Stimulated activated CD4-positive, alpha-beta T cell treated with anti-CD3 and anti-CD28 coated beads, TNF-alpha, amount 100 ng/mL, for 4 hours (primary cell): ENCODE results near the gene OCA2.
"Not testable (repeated sequence)": the region's sequence is repeated elsewhere in the genome, so short reads cannot be mapped to it uniquely, and the experiment has no call there.

ENCODE experiments used
- DNase-seq, 3 experiments: peaks; one replicate each; pipeline ENCODE4 v3.0.0-alpha.2; 2020; ENCODE audit warnings: low read depth in 3 of 3

OCA2 gene

GRCh38 chr15:27952593-27952992, 146.5 kb downstream of the OCA2 start:
- not testable (repeated sequence) for DNase-seq

GRCh38 chr15:27951191-27951890, 147.8 kb downstream of the OCA2 start:
- DNase-seq: no peak

GRCh38 chr15:27949089-27949488, 150.0 kb downstream of the OCA2 start:
- no peak for DNase-seq

- DNase-seq: no peak
These were observed 159.9 kb downstream of the OCA2 start for GRCh38 chr15:27939246-27939645.

- DNase-seq: no peak
These were observed 161.3 kb downstream of the OCA2 start for GRCh38 chr15:27937851-27938250.

GRCh38 chr15:27936164-27936563, 163.0 kb downstream of the OCA2 start:
- DNase-seq: no peak

GRCh38 chr15:27935328-27935727, 163.8 kb downstream of the OCA2 start:
- DNase-seq: no peak

GRCh38 chr15:27934782-27935181, 164.3 kb downstream of the OCA2 start:
- no peak for DNase-seq

GRCh38 chr15:27933562-27933961, 165.6 kb downstream of the OCA2 start:
- no peak for DNase-seq

- DNase-seq: no peak
These were observed 166.5 kb downstream of the OCA2 start for GRCh38 chr15:27932600-27932999.

GRCh38 chr15:27928386-27928785, 170.7 kb downstream of the OCA2 start:
- DNase-seq: no peak

GRCh38 chr15:27912283-27912682, 186.8 kb downstream of the OCA2 start:
- DNase-seq: no peak

GRCh38 chr15:27906802-27907201, 192.3 kb downstream of the OCA2 start:
- DNase-seq: no peak

- no peak for DNase-seq
These were observed 195.7 kb downstream of the OCA2 start for GRCh38 chr15:27903405-27903804.

- DNase-seq: no peak
These were observed 196.3 kb downstream of the OCA2 start for GRCh38 chr15:27902680-27903385.

- no peak for DNase-seq
These were observed 199.4 kb downstream of the OCA2 start for GRCh38 chr15:27899583-27900285.

GRCh38 chr15:27897481-27897880, 201.6 kb downstream of the OCA2 start:
- DNase-seq: no peak

- no peak for DNase-seq
These were observed 204.5 kb downstream of the OCA2 start for GRCh38 chr15:27894645-27895044.

- DNase-seq: no peak
These were observed 209.9 kb downstream of the OCA2 start for GRCh38 chr15:27889258-27889657.

- no peak for DNase-seq
These were observed 213.9 kb downstream of the OCA2 start for GRCh38 chr15:27885201-27885600.

GRCh38 chr15:27884726-27885125, 214.4 kb downstream of the OCA2 start:
- no peak for DNase-seq

- DNase-seq: no peak
These were observed 220.3 kb downstream of the OCA2 start for GRCh38 chr15:27878841-27879240.

- no peak for DNase-seq
These were observed 225.3 kb downstream of the OCA2 start for GRCh38 chr15:27873828-27874227.
